Caco-2 (cell line): ENCODE data around the gene RRAS2. TPM values are rescaled to one million over a fixed set of nuclear protein-coding genes. Genes with fewer than 3 reads are reported as not detected.

Experiments
- BruUV-seq: library from RNA; stranded (reverse); fragments of 400-500 nt; replicated peaks from 2 replicates; lab custom pipeline; 2021; lab: Mats Ljungman, UMichigan
- CTCF ChIA-PET: fragments of 300-600 bp; sonication (Branson Sonifier 250); formaldehyde crosslinking; loops from one replicate; lab custom pipeline; 2022; ENCODE audit warnings: antibody characterized with exemption; lab: Charles Lee
- POLR2A ChIA-PET: fragments of 300-600 bp; sonication (Branson Sonifier 250); formaldehyde crosslinking; loops from one replicate; lab custom pipeline; 2022; ENCODE audit warnings: antibody characterized with exemption; lab: Charles Lee
- DNase-seq, 2 experiments: peaks; one replicate each; pipeline versions ENCODE4 v3.0.0 to v3.0.0-alpha.2; 2020 to 2022
- H3K27me3 ChIP-seq: replicated peaks from 2 replicates; pipeline ENCODE4 v1.6.0; 2011; ENCODE audit warnings: low read length; ENCODE audit not compliant: control insufficient read depth, insufficient read depth
- H3K36me3 ChIP-seq: 2 replicates; pipeline ENCODE4 v1.5.1; 2011; ENCODE audit warnings: low read length; ENCODE audit not compliant: control insufficient read depth, insufficient read depth
- H3K4me1 ChIP-seq: fragments of 250-450 bp; sonication (Bioruptor Pico); 2 replicates; pipeline ENCODE4 v1.5.1; 2020; ENCODE audit warnings: mild to moderate bottlenecking
- H3K4me3 ChIP-seq: 2 replicates; pipeline ENCODE4 v1.5.1; 2011; ENCODE audit warnings: low read depth, mild to moderate bottlenecking, control low read depth, low read length
- H3K9me3 ChIP-seq: fragments of 250-450 bp; sonication (Bioruptor Pico); 2 replicates; pipeline ENCODE4 v1.5.1; 2020; ENCODE audit warnings: mild to moderate bottlenecking, moderate library complexity
- H3K27ac Mint-ChIP-seq: one replicate; pipeline ENCODE4 v1.8.0; 2022; ENCODE audit warnings: mixed read lengths; ENCODE audit not compliant: unreplicated experiment
- H3K27me3 Mint-ChIP-seq: one replicate; pipeline ENCODE4 v1.8.0; 2022; ENCODE audit warnings: mixed read lengths; ENCODE audit not compliant: insufficient read depth, unreplicated experiment
- H3K36me3 Mint-ChIP-seq: one replicate; pipeline ENCODE4 v1.8.0; 2022; ENCODE audit warnings: mild to moderate bottlenecking, mixed read lengths; ENCODE audit not compliant: insufficient read depth, unreplicated experiment
- H3K4me1 Mint-ChIP-seq: one replicate; pipeline ENCODE4 v1.8.0; 2022; ENCODE audit warnings: low read depth, mixed read lengths; ENCODE audit not compliant: unreplicated experiment
- H3K4me3 Mint-ChIP-seq: one replicate; pipeline ENCODE4 v1.8.0; 2022; ENCODE audit warnings: mild to moderate bottlenecking, moderate library complexity, mixed read lengths; ENCODE audit not compliant: unreplicated experiment
- H3K9me3 Mint-ChIP-seq: one replicate; pipeline ENCODE4 v1.8.0; 2022; ENCODE audit warnings: mixed read lengths; ENCODE audit not compliant: unreplicated experiment
- intact Hi-C: fragments of 100-400 bp; cut with micrococcal nuclease; formaldehyde crosslinking; loops from one replicate; pipeline ENCODE4 v1.10.0; 2022; ENCODE audit not compliant: unreplicated experiment
- total RNA-seq: library from RNA; stranded (reverse); gene quantifications from 2 replicates; pipeline ENCODE4 v1.2.3, GENCODE V29; 2022
- TF ChIP-seq, protein P1 (sequence below), 2 experiments: fragments of 200-600 bp in 1 of 2; IDR thresholded peaks; 1 replicate in 1 of 2; 2 replicates in 1 of 2; pipeline versions ENCODE4 v1.5.1 to v1.8.0; 2011 to 2022; ENCODE audit warnings: antibody characterized with exemption in 1 of 2, control low read depth in 1 of 2, inconsistent platforms in 1 of 2, low read depth in 1 of 2, low read length in 1 of 2, mild to moderate bottlenecking in 1 of 2, moderate library complexity in 1 of 2; ENCODE audit not compliant: insufficient read depth in 1 of 2, severe bottlenecking in 1 of 2, unreplicated experiment in 1 of 2

The RRAS2 gene
- total RNA-seq, 1 experiment from 2014 or later: 94.7 TPM

- TF ChIP-seq, protein P1, sequence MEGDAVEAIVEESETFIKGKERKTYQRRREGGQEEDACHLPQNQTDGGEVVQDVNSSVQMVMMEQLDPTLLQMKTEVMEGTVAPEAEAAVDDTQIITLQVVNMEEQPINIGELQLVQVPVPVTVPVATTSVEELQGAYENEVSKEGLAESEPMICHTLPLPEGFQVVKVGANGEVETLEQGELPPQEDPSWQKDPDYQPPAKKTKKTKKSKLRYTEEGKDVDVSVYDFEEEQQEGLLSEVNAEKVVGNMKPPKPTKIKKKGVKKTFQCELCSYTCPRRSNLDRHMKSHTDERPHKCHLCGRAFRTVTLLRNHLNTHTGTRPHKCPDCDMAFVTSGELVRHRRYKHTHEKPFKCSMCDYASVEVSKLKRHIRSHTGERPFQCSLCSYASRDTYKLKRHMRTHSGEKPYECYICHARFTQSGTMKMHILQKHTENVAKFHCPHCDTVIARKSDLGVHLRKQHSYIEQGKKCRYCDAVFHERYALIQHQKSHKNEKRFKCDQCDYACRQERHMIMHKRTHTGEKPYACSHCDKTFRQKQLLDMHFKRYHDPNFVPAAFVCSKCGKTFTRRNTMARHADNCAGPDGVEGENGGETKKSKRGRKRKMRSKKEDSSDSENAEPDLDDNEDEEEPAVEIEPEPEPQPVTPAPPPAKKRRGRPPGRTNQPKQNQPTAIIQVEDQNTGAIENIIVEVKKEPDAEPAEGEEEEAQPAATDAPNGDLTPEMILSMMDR (IDR thresholded peaks at IDR 0.05; ENCODE audit: insufficient read depth in 1 of 2, low read depth in 1 of 2, low read length in 1 of 2, severe bottlenecking in 1 of 2, unreplicated experiment in 1 of 2): no peak
- no peaks in the 10 kb centered on the region for H3K36me3 Mint-ChIP-seq
- no TSS peak for BruUV-seq
- no peak for DNase-seq
- ChIA-PET POLR2A (interaction anchor here (0.5 kb wide), 1 partner anchor 11 kb away, joined by 3 read pairs; no protein-coding TSS in a partner anchor), CTCF (no interaction called here)
- no peak overlapping the region for H3K4me3 Mint-ChIP-seq
- H3K27ac Mint-ChIP-seq: no peak overlapping the region
- intact Hi-C loops: no loop called here
- H3K27me3 Mint-ChIP-seq: no peaks in the 10 kb centered on the region
- no peaks in the 10 kb centered on the region for H3K9me3 Mint-ChIP-seq
- Histone ChIP-seq H3K4me3 (no peak overlapping the region), H3K4me1 (no peaks in the 10 kb centered on the region), H3K36me3 (no peaks in the 10 kb centered on the region), H3K27me3 (no peaks in the 10 kb centered on the region), H3K9me3 (peaks cover 6% of the 10 kb centered on the region; the same call in 1 of the 2 replicates)
- H3K4me1 Mint-ChIP-seq: peaks cover 3% of the 10 kb centered on the region
Measured at GRCh38 chr11:14230407-14230806, 128.6 kb downstream of the RRAS2 start.

GRCh38 chr11:14229472-14229871, 129.5 kb downstream of the RRAS2 start:
- H3K27ac Mint-ChIP-seq: no peak overlapping the region
- POLR2A ChIA-PET: no interaction called here
- CTCF ChIA-PET: no interaction called here
- H3K4me1 Mint-ChIP-seq: no peaks in the 10 kb centered on the region
- BruUV-seq: no TSS peak
- H3K4me3 Mint-ChIP-seq: no peak overlapping the region
- H3K36me3 Mint-ChIP-seq: no peaks in the 10 kb centered on the region
- H3K4me1 ChIP-seq: no peaks in the 10 kb centered on the region
- TF ChIP-seq, protein P1 (IDR thresholded peaks at IDR 0.05; ENCODE audit: insufficient read depth in 1 of 2, low read depth in 1 of 2, low read length in 1 of 2, severe bottlenecking in 1 of 2, unreplicated experiment in 1 of 2): no peak
- no peak for DNase-seq
- H3K27me3 Mint-ChIP-seq: no peaks in the 10 kb centered on the region
- intact Hi-C loops: no loop called here
- no peaks in the 10 kb centered on the region for H3K27me3 ChIP-seq
- no peaks in the 10 kb centered on the region for H3K9me3 Mint-ChIP-seq
- peaks cover 6% of the 10 kb centered on the region; the same call in 1 of the 2 replicates for H3K9me3 ChIP-seq
- H3K4me3 ChIP-seq: no peak overlapping the region
- no peaks in the 10 kb centered on the region for H3K36me3 ChIP-seq

- H3K4me1 ChIP-seq: no peaks in the 10 kb centered on the region
- no peaks in the 10 kb centered on the region for H3K9me3 Mint-ChIP-seq
- no peak overlapping the region for H3K27ac Mint-ChIP-seq
- POLR2A ChIA-PET: no interaction called here
- peaks cover 6% of the 10 kb centered on the region; the same call in 1 of the 2 replicates for H3K9me3 ChIP-seq
- TF ChIP-seq, protein P1 (IDR thresholded peaks at IDR 0.05; ENCODE audit: insufficient read depth in 1 of 2, low read depth in 1 of 2, low read length in 1 of 2, severe bottlenecking in 1 of 2, unreplicated experiment in 1 of 2): no peak
- no peak overlapping the region for H3K4me3 Mint-ChIP-seq
- H3K27me3 Mint-ChIP-seq: no peaks in the 10 kb centered on the region
- intact Hi-C loops: no loop called here
- H3K27me3 ChIP-seq: no peaks in the 10 kb centered on the region
- no peaks in the 10 kb centered on the region for H3K36me3 Mint-ChIP-seq
- DNase-seq: no peak
- H3K4me3 ChIP-seq: no peak overlapping the region
- CTCF ChIA-PET: no interaction called here
- H3K36me3 ChIP-seq: no peaks in the 10 kb centered on the region
- BruUV-seq: no TSS peak
- H3K4me1 Mint-ChIP-seq: no peaks in the 10 kb centered on the region
Measured at GRCh38 chr11:14228356-14228755, 130.6 kb downstream of the RRAS2 start.

Other genes with a start within 250 kb of the RRAS2 start
- 120 and 125 TPM in 2 replicates for gene COPB1, start 140.6 kb upstream of the RRAS2 start, total RNA-seq
- 189 and 194 TPM in 2 replicates for gene PSMA1, start 161.2 kb upstream of the RRAS2 start, total RNA-seq